ENCODE results near the gene C13orf42.
"Not testable (repeated sequence)": the region's sequence is repeated elsewhere in the genome, so short reads cannot be mapped to it uniquely, and the experiment has no call there.

C13orf42 gene
- 0 reads per million in 2 donors for total RNA-seq

GRCh38 chr13:51111174-51111573, at the start of gene C13orf42:
C13orf42 (minus strand) TSS chr13:51111274; CDS start chr13:51111209, 65 bp downstream.
- DNase-seq, result no peak

GRCh38 chr13:51158880-51159518, 47.9 kb upstream of the C13orf42 start:
- DNase-seq, result no peak

GRCh38 chr13:51158365-51158764, 47.3 kb upstream of the C13orf42 start:
- DNase-seq, result no peak

GRCh38 chr13:51156648-51157047, 45.6 kb upstream of the C13orf42 start:
- no peak for DNase-seq

DNA sequence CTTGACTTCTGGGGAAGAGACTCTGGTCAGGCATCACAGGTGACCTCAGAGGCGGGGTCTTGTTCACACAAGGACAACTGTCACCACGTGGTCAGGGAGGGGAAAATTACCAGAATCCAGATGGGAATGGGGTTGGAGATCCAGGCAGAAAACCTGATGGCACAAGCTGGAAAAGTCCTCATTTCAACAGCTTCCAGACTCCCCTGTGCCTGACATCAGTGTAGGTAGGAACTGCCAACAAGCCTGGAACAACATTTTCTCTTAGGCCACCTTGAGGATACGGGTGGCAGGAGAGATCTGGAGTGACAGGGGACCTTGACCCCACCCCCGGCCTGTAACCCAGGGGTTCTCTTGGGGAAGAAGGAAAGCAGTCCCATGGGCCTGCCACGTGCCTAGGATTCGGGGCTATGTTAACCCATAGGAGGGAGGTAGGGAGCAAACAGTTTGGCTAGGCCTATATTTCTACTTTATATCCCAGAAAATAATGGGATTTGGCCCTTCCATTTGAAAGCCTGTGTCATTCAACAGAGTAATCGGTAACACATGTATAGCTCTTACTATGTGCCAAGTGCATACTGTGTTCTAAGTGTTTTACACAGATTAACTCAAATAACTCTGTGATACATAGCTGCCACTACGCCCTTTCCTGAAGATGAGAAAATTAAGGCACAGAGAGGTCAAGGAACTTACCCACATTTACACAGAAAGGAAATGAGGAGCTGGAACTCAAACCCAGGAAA, 44.9 kb upstream of the C13orf42 start:
- no peak for DNase-seq

GRCh38 chr13:51155161-51155560, 44.1 kb upstream of the C13orf42 start:
- DNase-seq, result no peak

DNA sequence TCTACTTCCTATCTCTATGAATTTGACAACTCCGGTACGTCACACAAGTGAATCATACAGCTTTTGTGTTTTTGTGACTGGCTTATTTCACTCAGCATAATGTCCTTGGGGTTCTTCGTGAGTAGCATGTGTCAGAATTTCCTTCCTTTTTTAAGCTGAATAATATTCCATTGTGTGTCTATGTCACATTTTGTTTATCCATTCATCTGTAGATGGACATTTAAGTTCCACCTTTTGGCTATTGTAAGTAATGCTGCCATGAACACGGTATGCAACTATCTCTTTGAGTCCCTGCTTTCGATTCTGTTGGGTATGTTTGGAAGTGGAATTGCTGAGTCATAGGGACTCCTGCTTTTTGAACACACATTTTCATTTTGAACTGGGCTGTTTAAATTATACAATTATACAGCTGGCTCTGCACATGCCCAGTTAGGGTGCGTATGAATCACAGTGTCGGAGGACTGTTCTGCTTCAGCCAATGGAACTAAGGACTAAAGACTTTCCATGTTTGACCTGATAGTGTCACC, 43.0 kb upstream of the C13orf42 start:
- no peak for DNase-seq

DNA sequence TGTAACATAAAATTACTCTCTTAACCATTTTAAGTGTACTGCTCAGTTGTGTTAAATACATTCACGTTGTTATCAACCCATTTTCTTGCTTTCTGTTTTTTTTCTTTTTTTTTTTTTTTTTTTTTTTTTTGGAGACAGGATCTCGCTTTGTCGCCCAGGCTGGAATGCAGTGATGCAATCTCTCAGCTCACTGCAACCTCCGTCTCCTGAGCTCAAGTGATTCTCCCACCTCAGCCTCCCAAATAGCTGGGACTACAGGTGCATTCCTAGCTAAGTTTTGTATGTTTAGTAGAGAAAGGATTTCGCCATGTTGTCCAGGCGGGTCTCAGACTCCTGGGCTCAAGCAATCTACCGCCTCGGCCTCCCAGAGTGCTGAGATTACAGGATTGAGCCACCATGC, 42.5 kb upstream of the C13orf42 start:
- DNase-seq, result no peak

DNA sequence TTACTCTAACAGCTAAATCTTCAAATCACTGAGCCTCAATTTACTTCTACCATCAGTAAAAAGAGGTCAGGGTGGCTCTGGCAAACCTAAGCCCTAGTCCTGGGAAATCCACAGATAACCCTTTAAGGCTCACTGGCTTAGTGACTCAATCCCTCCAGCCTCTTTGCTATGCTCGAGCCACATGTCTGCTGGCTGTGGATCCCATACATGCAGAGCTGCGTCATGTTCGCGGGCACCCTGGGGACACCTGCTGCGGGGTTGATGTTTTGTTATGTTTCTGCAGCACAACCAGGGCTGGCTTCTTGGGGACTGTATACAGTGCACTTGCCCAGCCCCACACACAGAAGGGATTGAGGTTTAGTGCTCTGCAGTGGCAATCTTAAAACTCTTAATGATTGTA, 41.6 kb upstream of the C13orf42 start:
- no peak for DNase-seq

DNA sequence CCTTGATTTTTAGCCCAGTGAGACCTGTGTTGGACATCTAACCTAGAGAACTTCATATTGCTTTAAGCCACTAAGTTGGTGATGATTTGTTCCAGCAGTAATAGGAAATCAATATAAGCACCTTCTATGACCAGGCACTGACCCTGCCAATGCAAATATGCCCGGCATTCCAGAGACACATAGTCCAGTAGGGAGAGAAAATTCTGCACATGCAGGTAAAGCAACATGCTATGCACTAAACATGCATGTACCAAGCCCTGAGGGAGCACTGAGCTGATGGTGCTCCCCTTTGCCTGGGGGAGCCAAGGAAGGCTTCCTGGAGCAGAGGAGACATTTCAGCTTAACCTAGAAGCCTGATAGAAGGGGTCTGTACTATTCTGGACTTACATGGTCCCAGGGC, 40.4 kb upstream of the C13orf42 start:
- no peak for DNase-seq

- no peak for DNase-seq
Measured at GRCh38 chr13:51148952-51149573, 38.0 kb upstream of the C13orf42 start.

- DNase-seq, result no peak
Measured at GRCh38 chr13:51148223-51148951, 37.3 kb upstream of the C13orf42 start.

GRCh38 chr13:51147732-51148131, 36.7 kb upstream of the C13orf42 start:
- DNase-seq, result no peak

GRCh38 chr13:51146667-51147066, 35.6 kb upstream of the C13orf42 start:
- DNase-seq, result no peak

- no peak for DNase-seq
Measured at GRCh38 chr13:51137250-51137649, 26.2 kb upstream of the C13orf42 start.

DNA sequence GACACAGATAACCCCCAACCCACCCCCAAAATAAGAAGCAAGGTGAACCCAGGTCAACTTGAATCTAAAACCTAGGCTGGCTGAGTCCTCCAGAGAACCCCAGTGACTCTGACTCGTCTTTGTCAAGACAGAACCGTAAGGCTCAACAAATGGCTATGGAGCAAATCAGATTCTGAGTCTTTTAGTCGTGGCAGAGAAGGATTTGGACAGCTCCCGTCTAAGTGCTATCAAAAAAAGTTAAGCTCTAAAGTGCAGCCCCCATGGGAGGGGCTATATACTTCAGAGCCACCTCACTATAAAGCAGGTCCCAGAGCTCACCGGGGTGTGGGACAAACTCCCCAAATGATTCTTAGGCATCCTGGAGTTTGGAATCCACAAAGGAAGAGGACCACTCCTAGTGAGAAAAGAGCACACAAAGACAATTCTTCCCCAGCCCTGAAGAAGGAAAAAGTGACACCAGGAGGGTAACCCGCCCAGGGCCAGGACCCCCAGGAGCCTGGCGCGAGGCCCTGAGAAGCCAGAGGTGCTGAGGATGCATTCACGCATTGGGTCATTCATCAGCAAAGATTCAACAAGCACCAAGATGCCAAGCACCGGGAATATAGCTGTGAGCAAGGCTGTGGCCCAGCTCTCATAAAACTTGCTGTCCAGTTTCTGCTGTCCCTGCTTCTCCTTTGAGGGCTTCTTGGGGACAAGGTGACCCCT, 25.4 kb upstream of the C13orf42 start:
- DNase-seq, result no peak

GRCh38 chr13:51134763-51135365, 23.8 kb upstream of the C13orf42 start:
- DNase-seq, result no peak

DNA sequence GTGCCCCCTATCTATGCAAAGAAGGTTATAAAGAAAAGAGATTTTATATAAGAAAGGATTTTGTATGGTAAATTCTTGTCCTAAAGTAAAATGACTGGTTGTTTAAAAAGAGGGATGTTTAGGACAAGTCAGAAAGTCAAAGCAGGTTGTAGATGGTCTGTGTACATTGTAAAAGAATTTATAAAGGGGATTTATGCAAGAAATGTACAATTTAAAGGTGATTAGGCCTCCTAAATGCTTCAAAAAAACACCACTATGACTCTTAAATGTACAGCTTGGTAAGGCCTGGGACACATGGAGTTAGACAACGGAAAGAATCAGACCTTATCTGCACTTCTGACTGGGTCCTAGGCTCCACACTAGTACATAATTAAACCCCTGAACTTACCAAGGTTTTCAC, 19.3 kb upstream of the C13orf42 start:
- DNase-seq, result no peak

DNA sequence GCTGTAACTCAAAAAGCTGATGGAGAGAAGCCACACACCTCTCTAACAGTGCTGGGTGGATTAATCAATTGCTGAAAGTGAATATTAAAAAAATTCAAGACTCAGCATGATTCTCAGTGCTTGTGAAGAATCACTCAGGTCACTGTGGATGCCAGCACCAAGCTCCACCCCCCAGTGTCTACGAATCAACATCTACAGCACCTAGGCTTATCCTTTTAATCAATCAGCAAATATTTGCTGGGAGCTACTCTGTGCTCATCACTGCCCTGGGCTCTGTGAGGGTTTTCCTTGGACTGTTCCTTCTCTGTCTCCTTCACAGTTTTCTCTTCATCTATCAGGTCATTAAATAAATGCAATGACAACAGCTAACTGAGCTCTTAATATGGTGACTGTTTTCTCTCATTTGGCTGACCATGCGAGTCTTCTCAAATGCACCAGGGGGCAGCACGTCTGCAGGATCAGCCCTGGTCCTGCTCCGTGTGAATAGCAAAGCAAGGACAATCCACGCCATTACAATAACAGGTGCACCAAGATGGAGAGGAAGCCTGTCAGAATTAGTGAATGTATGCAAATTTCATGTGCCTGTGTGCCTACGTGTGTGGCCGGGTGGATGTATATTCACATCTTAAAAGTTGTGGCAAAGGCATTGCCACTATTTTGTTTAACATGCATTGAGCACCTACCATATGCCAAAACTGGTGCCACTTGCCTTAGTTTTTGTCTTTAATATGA, 14.6 kb upstream of the C13orf42 start:
- DNase-seq, result no peak

DNA sequence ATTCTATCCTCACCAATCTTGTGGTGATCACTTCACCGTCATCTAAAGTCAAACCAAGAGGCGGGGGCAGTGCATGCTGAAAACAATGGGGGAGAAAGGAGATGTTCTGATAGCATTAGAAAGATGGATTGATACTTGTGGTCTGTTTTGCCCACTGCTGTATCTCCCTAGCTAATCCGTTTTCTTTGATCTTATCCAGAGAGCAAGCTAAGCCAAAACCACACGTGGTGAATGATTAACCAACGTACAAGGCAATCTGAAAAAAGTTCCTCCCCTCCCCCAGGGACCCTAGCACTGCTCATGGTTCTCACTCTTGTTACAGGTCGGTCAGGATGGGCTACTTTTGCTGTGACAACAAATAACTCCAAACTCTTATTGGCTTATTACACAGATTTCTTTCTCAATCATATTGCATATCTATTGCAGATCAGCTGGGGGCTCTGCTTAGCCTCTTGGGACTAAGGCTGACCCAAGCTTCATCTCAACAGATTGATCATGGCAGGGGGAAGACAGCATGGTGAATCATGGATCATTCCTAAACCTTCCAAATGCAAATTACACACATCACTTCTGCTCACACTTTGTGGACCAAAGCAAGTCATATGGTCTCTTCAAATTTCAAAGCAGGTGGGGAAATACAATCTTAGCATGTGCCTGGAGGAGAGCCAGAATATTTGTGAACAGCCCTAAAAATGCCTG, 11.9 kb upstream of the C13orf42 start:
- DNase-seq, result no peak

GRCh38 chr13:51120873-51121272, 9.8 kb upstream of the C13orf42 start:
- not testable (repeated sequence) for DNase-seq
